Measurements from ENCODE around the gene GLIS1.

DNA sequence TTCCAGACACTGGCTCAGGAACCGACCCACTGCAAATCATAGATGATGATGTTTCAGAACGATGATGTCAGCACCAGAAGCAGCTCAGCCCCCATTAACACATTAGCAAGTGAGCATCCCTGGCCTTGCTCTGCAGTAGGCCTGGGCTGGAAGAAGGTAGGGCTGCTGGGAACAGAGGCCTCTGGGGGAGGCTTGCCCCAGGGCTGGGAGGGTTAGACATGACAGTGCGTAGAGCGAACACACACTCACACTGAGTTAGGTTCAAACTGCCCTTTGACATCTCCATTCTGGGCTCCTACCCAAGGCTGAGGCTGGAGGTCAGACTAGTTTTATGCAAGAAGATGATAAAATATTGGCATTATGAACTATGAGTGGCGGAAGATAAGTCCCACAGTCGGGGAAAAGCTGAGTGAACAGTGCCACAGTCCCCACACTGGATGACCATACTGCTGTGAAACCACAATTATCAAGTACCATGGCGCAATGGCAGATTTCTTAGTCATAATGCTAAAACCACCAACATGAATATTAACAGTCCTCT is 188.7 kb downstream of the GLIS1 start:
- TF ChIP-seq FOXP1 (CRISPR knock-in tag; IDR thresholded peaks at IDR 0.05; ENCODE audit: borderline replicate concordance) = no peak
- no peak for TF ChIP-seq ZNF263 (CRISPR knock-in tag; IDR thresholded peaks at IDR 0.05; ENCODE audit: low read depth)
- no peak for TF ChIP-seq CREB1 (CRISPR knock-in tag; IDR thresholded peaks at IDR 0.05)
- TF ChIP-seq SP1 (CRISPR knock-in tag; conservative IDR thresholded peaks at IDR 0.05) = no peak
- TF ChIP-seq, protein P1, sequence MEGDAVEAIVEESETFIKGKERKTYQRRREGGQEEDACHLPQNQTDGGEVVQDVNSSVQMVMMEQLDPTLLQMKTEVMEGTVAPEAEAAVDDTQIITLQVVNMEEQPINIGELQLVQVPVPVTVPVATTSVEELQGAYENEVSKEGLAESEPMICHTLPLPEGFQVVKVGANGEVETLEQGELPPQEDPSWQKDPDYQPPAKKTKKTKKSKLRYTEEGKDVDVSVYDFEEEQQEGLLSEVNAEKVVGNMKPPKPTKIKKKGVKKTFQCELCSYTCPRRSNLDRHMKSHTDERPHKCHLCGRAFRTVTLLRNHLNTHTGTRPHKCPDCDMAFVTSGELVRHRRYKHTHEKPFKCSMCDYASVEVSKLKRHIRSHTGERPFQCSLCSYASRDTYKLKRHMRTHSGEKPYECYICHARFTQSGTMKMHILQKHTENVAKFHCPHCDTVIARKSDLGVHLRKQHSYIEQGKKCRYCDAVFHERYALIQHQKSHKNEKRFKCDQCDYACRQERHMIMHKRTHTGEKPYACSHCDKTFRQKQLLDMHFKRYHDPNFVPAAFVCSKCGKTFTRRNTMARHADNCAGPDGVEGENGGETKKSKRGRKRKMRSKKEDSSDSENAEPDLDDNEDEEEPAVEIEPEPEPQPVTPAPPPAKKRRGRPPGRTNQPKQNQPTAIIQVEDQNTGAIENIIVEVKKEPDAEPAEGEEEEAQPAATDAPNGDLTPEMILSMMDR (IDR thresholded peaks at IDR 0.05) = no peak
- no peak for TF ChIP-seq IRF2 (CRISPR knock-in tag; IDR thresholded peaks at IDR 0.05; ENCODE audit: borderline replicate concordance, low read depth)
- no peak for TF ChIP-seq ZNF416 (CRISPR knock-in tag; IDR thresholded peaks at IDR 0.05)
- TF ChIP-seq USF2 (CRISPR knock-in tag; IDR thresholded peaks at IDR 0.05) = no peak
